SIG-M5 (cell line): ENCODE data around the gene FBXO8.

Source experiments
- DNase-seq: peaks from one replicate; lab custom pipeline; 2025; lab: John Stamatoyannopoulos, UW

The FBXO8 gene

DNA sequence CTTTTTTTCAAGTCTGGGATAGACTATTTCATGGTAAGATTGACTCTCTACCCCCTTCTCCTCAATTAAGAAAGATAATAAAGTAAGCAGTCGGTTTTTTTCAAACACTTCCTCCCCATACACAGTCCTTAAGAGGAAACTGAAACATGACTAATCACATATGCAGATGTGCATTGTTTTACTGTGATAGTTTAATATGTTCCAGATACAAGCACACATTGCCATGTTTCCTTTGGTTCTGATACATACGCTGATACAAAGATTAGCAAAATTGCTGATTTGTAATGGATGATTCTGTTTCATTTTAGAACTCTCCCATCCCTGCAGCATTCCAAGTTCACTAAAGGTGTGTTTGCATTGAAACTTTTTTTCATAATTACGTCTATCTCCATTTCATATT lies 76.1 kb downstream of the FBXO8 start:
- DNase-seq: no peak

DNA sequence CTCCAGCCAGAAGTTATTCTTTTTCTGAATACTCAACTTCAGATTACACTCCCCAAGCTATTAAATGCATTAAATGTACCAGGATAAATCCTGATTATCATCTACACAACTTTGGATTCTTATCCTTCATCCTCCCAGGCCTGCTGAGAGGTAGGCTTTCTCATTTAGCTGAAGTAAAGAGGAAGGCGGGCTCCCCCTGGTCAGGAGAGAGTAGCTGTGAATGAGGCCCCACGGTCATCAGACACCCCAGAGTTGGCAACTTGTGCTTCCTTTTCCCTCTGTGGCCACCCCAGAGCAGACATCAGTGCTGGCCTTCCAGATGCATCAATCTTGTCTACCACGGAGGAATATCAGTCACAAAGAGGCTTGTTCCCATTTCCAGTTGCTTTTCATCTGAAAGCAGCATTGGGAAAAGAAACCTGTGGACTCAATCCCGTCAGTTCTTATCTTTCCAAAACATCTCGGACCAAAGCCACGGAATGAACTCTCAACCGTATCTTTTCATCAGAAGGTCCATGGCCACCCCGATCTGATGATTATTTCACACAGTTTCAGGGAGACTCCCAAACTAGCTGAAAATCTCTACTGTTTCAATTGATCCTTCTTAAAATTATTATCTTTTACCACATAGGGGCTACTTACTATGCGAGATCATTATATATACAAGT lies 79.2 kb downstream of the FBXO8 start:
- DNase-seq: no peak

DNA sequence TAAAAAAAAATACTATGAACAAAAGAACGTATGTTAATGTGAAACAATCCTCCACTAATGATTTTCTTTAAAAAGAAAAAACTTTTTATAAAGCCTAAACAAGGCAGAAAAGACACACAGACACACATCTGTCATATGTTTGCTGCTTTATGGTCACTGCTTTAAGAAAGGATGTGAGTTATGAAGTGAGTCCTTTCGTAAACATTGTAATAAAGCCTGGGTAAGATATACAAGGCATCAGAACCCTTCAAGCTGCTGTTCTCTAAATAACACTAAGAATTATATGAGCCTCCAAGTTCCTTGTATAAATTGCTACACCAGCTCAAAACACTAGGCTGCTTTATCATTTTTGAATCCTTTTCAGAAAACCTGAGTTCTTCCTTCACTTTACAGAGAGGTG lies 81.6 kb downstream of the FBXO8 start:
- no peak for DNase-seq

DNA sequence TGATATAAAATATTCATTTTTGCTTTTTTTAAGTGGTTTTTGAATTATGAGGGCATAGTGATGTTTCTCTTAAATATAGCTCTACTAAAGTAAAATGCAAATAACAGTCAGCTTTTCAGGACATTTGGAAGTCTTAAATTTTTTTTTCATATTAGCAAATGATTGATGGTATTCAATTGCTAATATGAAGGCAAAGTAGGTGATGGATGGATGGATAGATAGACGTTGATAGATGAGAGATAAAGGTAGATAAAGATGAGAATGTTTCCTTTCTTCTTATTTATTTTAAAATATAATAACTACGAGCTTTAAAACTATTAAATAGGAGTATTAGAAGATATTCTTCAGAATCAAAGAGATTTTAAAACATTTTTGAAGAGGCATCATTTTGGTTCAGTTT lies 83.7 kb downstream of the FBXO8 start:
- no peak for DNase-seq

DNA sequence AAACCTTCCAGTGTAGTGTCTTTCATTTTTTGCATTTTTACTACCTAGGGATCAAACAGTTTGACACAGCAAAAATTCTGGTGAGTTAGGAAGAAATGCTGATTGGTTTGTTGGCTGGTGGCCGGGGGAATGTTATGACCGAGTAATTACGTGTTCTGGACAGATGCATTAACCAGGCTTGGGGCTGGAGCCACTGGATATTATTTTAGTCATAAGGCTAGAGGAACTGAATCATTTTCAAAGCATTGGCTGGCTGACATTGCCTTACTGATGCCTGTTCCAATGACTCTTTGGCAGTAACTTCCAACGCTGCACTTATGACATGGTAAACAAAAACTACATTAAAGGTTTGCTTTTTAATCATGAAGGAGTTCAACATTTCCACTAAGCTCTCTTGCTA lies 84.6 kb downstream of the FBXO8 start:
- no peak for DNase-seq

DNA sequence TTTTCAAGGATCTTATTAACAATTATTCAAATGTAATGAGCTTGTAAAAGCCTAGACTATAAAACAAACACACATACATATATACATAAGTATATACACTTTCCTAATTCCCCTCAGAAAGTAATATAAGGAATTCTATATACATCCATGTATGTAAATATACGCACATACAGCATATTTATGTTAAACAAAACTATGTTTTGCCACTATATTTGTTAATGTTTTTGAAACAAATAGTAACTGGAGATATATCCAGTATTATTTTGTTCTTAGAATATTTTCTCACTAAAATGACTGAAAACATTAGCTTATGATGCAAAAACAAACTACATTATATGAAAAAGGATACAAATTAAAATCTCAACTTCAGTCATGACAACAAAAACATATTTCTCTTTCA lies 85.1 kb downstream of the FBXO8 start:
- DNase-seq: no peak

DNA sequence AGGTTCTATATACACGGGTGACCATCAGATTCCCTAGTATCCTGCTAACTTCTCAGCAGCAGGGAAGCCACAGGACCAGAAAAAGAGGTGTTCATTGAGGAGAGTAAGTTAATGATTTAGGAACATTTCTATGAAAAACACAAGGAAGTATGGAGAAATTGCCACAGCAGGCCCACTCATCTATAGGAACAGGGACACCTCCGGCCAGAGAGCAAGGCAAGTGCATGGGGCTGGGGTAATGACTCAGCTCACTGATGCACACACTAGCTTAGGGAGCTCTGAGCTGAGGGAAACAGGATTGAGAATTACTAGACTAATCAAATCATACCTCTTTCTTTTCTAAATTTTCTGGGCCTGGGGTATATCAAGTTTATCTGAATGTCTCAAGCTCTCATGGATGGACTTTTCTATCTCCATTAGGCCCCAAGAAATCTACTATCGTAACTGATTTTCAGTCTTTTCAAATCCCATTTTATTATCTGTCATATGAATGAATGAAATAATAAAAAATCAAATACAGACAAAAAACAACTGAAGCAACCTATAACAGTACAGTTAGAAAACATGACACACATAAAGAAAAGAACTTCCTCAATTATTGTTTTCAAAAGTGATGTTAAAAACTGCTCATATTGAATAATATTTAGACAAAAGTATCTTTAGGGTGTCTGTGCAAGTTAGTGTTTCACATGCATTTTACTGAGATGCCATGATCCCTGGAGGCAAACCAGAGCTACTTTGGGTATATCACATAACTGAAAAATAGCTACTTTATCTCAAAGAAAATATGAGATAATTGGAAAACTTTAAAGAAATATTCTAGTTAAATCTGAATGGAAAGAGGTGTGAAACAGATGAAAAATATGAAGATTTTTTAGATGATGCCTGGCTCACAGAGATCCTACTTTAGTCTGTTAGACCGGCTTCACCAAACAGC lies 89.8 kb downstream of the FBXO8 start:
- no peak for DNase-seq

DNA sequence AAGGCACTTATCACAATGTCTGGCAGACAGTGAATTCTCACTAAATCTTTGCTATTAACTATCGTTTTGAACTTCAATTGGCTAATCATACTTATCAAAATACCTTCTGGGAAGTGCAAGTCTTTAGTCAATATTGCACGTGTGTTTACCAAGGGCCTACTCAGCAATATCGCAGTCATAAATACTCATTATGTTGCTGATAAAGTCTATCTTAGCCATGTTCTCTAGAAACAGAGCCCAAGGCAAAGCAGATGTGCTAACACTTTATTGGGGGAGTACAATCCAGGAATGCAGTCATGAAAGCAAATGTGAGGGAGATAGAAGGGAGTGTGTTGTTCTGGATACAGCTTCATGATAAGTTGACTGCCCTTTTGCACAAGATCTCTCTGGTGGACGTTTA lies 90.5 kb downstream of the FBXO8 start:
- DNase-seq: no peak

DNA sequence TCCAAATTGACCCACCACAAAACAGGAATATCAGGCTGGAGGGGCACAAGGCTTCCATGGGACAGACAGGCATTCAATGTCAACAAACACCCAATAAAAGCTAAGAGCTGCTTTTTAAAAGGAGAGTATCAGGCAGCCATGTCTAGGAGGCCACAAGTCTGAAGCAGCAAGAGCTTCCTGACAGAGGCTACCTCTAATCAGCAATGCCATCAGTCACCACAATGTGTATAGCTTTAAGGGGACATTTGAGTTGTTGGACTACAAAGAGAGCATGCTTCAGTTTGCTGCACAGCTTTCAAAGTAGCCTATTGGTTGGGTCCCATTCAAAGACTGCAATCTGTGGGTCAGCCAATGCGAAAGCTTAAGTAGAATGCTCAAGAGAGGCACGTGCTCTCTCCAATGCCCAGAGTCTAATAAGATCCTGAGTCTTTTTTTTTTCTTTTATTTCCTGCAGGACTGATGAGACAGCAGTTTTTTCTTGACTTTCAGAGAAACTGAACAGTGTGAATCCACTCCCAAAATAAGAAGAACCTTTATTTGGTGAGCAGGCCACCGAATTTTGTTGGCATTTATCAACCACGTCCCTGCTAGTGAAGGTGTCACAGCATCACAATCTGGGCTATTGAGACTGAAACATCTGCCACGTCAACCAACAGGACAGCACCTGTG lies 92.5 kb downstream of the FBXO8 start:
- DNase-seq: no peak

DNA sequence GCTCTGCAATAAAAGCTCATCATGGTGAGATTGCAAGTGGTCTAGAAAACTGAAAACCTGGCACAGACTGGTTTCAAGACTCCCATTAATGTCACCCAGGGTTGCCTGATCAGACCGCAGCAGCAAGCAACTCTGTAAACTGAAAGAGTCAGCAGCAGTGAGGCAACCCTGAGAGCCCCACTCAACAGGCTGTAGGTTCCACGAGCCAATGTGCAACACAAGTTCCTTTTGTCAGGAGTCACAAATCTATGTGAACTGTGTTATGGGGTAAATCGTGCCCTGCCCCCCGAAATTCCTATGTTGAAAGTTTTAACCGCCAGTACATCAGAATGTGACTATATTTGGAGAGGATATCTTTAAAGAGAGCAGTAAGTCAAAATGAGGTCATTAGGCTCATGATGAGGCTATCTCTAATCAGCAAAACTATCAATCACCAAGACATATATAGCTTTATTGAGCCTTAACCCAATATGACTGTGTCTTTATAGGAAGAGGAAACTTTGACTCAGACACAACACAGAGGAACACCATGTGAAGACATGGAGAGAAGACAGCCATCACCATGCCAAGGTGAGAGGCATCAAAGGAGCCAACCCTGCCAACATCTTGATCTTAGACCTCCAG lies 94.0 kb downstream of the FBXO8 start:
- no peak for DNase-seq
